ENCODE data around the gene AP4S1.

DNA sequence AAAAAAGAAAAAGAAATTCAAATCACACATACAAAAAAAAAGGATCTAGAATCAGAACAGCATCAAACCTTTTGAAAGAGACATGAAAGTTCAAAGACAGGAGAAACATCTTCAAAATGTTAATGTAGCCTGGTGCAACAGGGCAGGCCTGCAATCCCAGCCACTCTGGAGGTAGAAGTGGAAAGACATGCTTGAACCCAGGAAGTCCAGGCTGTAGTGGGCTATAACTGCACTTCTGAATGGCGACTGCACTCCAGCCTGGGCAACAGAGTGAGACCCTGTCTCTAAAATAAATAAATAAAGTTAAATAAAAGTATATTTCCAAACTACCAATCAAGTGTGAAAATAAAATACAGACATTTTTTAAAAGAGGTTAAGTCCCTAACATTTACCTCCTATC is 18.7 kb upstream of the AP4S1 start:
- TF ChIP-seq POLR2A (IDR thresholded peaks at IDR 0.05; ENCODE audit: low read depth, low read length) (no peak), TAF1 (IDR thresholded peaks at IDR 0.05; ENCODE audit: low read depth, low read length) (no peak), POLR2AphosphoS5 (IDR thresholded peaks at IDR 0.05; ENCODE audit: low read depth, low read length) (no peak), SPI1 (IDR thresholded peaks at IDR 0.05; ENCODE audit: low read depth, low read length) (no peak), PAX5 (IDR thresholded peaks at IDR 0.05; ENCODE audit: insufficient read depth, low read length, severe bottlenecking) (no peak)
